OCI-LY7 (cell line): Measurements from ENCODE around the gene USH2A.

Experiments
- CTCF ChIP-seq: fragments of 200-600 bp; sonication (generic); conservative IDR thresholded peaks from 2 replicates; pipeline ENCODE4 v1.5.1; 2014; ENCODE audit warnings: mild to moderate bottlenecking, antibody characterized with exemption, low read length, moderate library complexity, mixed read lengths
- EZH2phosphoT487 ChIP-seq: fragments of 200-600 bp; sonication (generic); IDR thresholded peaks from 2 replicates; pipeline ENCODE4 v1.6.1; 2018; ENCODE audit warnings: low read depth, borderline replicate concordance, mild to moderate bottlenecking, mixed run types, antibody characterized with exemption, low read length, moderate library complexity, mixed read lengths

- no peak for TF ChIP-seq CTCF
- no peak for TF ChIP-seq EZH2phosphoT487
Observed at GRCh38 chr1:216123446-216124191, 299.6 kb downstream of the USH2A start.
